Uterus (tissue), 4 donors: ENCODE results near the gene ZNF570. TPM values are rescaled to one million over a fixed set of nuclear protein-coding genes. Genes with fewer than 3 reads are reported as not detected.

Source experiments
- DNase-seq, 2 donors: peaks; one replicate each; pipeline ENCODE4 v3.0.0-alpha.2; 2019 to 2020
- H3K27ac ChIP-seq, 2 donors: fragments of 200-600 bp; sonication (generic); 1 replicate in 1 of 2; 2 replicates in 1 of 2; pipeline ENCODE4 v1.5.1; 2016 to 2018
- H3K27me3 ChIP-seq, 2 donors: fragments of 200-600 bp; sonication (generic); one replicate each; pipeline ENCODE4 v1.5.1; 2018 to 2019; ENCODE audit warnings: control low read depth in 1 of 2
- H3K36me3 ChIP-seq, 2 donors: fragments of 200-600 bp; sonication (generic); one replicate each; pipeline ENCODE4 v1.5.1; 2019; ENCODE audit warnings: control low read depth in 1 of 2
- H3K4me1 ChIP-seq, 2 donors: fragments of 200-600 bp; sonication (generic); one replicate each; pipeline ENCODE4 v1.5.1; 2018 to 2019; ENCODE audit warnings: control low read depth in 1 of 2
- H3K4me3 ChIP-seq, 2 donors: fragments of 200-600 bp; sonication (generic); 1 replicate in 1 of 2; 2 replicates in 1 of 2; pipeline ENCODE4 v1.5.1; 2018 to 2019; ENCODE audit warnings: mild to moderate bottlenecking in 1 of 2
- H3K9me3 ChIP-seq, 2 donors: fragments of 200-600 bp; sonication (generic); one replicate each; pipeline ENCODE4 v1.5.1; 2019; ENCODE audit warnings: control low read depth in 1 of 2
- POLR2A ChIP-seq, 2 donors: fragments of 450-650 bp; IDR thresholded peaks; one replicate each; pipeline ENCODE4 v1.6.1; 2016; ENCODE audit warnings: antibody characterized with exemption in 2 of 2, mild to moderate bottlenecking in 1 of 2, moderate library complexity in 1 of 2
- intact Hi-C: fragments of 100-400 bp; cut with DNase I; formaldehyde crosslinking; loops from one replicate; pipeline ENCODE4 v1.15.1; 2023; ENCODE audit warnings: low total_unique reads
- total RNA-seq, 4 donors: library from RNA; depleted of rRNA in 3 of 4; stranded (reverse); fragments of >200 nt in 3 of 4; gene quantifications; one replicate each; pipeline versions ENCODE4 v1.1.0 to v1.2.4, GENCODE V29; 2014 to 2023
- TF ChIP-seq, protein P1 (sequence below), 4 experiments: fragments of 200-600 bp in 2 of 4; fragments of 450-650 bp in 2 of 4; sonication (generic) in 2 of 4; IDR thresholded peaks; one replicate each; pipeline ENCODE4 v1.5.1; 2016 to 2019; ENCODE audit warnings: antibody characterized with exemption in 4 of 4, mild to moderate bottlenecking in 2 of 4, moderate library complexity in 1 of 4
- donor health status: DM: yes; HTN: yes; CAD: no.

ZNF570 gene
- total RNA-seq, result 10 to 100 TPM in 1 of 4 donors, 1 to 10 TPM in 3; 1.2 to 19.8 (median 7.6) TPM

DNA sequence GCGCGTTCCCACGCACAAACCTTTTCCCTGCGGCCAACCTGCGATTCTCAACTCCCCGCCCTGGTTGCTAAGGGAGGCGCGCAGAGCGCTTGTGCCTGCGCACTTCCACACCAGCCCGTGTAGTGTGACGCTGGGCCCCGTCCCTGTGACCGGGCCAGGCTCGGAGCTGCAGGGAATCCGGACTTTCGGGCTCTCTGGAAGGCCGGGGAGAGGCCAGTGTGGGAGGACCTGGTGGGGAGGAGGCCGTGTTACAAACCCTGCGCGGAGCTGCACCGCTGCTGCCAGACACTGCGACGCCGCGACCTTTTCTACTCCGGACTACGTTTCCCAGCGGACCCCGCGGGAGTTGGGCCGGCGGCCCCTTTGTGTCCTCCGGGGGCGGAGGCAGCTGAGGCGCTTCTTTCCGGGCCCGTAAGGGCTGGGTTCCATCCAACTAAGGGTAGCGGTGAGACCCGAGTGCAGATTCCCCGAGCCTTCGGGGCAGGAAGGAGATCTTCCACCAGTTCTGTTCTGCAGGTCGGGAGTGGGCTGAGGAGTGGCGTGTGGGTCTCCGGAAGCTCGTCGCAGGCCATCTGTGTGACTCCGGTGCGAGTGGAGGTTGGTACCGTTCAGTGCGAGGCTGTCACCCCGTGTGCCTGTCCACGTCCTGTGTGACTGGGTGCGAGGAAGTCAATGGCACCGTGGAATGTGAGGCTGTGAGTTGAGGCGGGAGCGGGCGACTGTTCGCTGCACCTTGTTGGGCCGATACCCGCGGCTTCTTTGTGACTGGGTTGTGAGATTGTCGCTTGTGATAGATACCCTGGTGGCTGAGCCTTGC is at the start of gene ZNF570:
Gene ZNF570, plus strand, starts transcription at position 396 of the 817 bp plus-strand sequence. CDS start 999 bp downstream, outside the sequence.
- no peaks in the 10 kb centered on the region for H3K4me1 ChIP-seq

DNA sequence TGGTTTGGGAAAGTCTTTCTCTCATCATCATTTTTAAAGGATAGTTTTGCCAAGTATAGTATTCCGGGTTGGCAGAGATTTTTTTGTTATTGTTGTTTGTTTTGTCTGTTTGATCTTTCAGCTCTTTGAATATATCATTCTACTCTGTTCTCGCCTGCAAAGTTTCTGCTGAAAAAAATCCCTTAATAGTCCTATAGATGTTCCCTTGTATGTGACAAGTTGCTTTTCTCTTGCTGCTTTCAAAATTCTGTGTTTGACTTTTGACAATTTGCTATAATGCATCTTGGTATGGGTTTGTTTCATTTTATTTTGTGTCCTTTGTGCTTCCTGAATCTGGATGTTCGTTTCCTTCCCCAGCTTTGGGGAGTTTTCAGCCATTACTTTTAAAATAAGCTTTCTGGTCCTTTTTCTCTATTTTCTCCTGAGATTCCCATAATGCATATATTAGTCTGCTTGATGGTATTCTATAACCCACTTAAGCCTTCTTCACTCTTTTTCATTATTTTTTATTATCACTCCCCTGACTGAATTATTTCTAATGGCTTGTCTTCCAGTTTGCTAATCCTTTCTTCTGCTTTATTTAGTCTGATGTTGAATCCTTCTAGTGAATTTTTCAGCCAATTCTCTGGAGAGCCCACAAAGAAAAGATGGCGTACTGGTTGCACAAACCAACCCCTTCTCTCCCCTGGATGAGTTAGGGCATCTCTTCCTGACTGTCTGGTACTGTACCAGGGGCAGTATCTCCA is 16.5 kb upstream of the ZNF570 start:
- H3K27me3 ChIP-seq, result no peaks in the 10 kb centered on the region
- H3K4me3 ChIP-seq, result no peak overlapping the region
- peaks cover 0 to 89% of the 10 kb centered on the region in 2 donors for H3K9me3 ChIP-seq
- no peaks in the 10 kb centered on the region for H3K4me1 ChIP-seq
- no peak for TF ChIP-seq POLR2A (IDR thresholded peaks at IDR 0.05)
- TF ChIP-seq, protein P1, sequence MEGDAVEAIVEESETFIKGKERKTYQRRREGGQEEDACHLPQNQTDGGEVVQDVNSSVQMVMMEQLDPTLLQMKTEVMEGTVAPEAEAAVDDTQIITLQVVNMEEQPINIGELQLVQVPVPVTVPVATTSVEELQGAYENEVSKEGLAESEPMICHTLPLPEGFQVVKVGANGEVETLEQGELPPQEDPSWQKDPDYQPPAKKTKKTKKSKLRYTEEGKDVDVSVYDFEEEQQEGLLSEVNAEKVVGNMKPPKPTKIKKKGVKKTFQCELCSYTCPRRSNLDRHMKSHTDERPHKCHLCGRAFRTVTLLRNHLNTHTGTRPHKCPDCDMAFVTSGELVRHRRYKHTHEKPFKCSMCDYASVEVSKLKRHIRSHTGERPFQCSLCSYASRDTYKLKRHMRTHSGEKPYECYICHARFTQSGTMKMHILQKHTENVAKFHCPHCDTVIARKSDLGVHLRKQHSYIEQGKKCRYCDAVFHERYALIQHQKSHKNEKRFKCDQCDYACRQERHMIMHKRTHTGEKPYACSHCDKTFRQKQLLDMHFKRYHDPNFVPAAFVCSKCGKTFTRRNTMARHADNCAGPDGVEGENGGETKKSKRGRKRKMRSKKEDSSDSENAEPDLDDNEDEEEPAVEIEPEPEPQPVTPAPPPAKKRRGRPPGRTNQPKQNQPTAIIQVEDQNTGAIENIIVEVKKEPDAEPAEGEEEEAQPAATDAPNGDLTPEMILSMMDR (IDR thresholded peaks at IDR 0.05), result no peak
- no peak overlapping the region for H3K27ac ChIP-seq
- no peaks in the 10 kb centered on the region for H3K36me3 ChIP-seq
- DNase-seq, result no peak
- intact Hi-C loops, result no loop called here

More for the DNA sequence above, at the start of gene ZNF570:
- DNase-seq, result peak; percentile 84 to 88
- Histone ChIP-seq H3K36me3 (no peaks in the 10 kb centered on the region), H3K4me3 (peak within 1 kb of the TSS; percentile 63 to 72), H3K27me3 (no peaks in the 10 kb centered on the region), H3K27ac (peak within 1 kb of the TSS; percentile 83 to 88), H3K9me3 (no peaks in the 10 kb centered on the region)
- TF ChIP-seq POLR2A (IDR thresholded peaks at IDR 0.05), result peak; percentile 56 to 67
- TF ChIP-seq, protein P1 (IDR thresholded peaks at IDR 0.05), result no peak
- intact Hi-C loops, result no loop called here

DNA sequence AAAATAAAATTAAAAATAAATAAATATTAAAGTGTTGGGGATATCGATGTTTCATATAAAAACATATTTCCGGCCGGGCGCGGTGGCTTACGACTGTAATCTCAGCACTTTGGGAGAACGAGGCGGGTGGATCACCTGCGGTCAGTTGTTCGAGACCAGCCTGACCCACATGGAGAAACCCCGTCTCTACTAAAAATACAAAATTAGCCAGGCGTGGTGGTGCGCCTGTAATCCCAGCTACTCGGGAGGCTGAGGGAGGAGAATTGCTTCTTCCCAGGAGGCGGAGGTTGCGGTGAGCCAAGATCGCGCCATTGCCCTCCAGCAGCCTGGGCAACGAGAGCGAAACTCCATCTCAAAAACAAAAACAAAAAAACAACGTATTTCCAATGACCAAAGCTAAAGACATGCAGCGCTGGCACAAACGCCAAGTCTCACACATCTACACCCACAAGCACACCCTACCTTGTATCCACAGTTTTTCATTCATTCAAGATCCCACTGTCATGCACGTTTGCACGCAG is 2.8 kb upstream of the ZNF570 start:
- Histone ChIP-seq H3K27me3 (no peaks in the 10 kb centered on the region), H3K9me3 (peaks cover 0 to 17% of the 10 kb centered on the region in 2 donors), H3K27ac (peak overlapping the region; percentile 81 to 83), H3K4me1 (no peaks in the 10 kb centered on the region), H3K4me3 (peak overlapping the region; percentile 68 to 77), H3K36me3 (no peaks in the 10 kb centered on the region)
- intact Hi-C loops, result no loop called here
- no peak for TF ChIP-seq POLR2A (IDR thresholded peaks at IDR 0.05)
- TF ChIP-seq, protein P1 (IDR thresholded peaks at IDR 0.05), result no peak
- DNase-seq, result no peak

DNA sequence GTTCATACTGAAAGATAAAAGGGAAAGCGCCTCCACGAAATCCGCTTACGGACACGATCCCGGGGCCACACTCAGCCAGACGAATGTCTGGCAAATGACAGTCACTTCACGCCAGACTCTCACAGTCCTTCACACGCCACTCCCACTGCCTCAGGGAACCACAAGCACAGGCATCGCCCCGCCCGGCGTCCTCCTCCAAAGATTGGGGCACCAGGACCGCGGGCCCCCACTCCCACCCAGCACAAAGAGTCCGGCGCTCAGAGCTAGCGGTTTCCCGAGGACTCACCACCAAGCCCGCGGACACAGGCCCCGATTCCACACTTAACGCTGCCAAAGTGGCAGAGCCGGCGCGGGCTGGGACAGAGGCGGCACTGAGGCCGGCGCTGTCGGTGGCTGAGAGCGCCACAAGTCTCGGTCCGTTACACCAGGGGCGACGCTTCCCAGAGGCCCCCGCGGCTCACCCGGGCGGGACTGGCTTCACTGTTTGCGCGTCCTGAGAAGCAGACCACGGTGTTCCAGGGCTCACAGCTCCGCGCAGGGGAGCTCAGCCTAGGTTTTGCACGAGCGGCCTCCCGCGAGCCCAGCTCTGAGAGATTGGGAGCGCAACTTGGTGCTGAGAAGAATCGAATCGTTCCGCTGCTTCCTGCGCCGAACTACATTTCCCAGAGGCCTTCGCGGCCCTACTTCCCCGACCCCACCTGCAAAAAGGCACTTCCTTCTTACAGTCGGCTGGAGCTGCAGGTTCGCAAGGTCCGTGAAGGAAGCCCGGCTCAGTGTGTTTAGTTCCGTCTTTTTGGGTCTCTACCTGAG is 2.2 kb upstream of the ZNF570 start, which contains the start of gene ZNF569:
Gene ZNF569, minus strand, starts transcription at position 647 of the 810 bp plus-strand sequence. CDS start 22,523 bp downstream, outside the sequence.
- Histone ChIP-seq H3K36me3 (no peaks in the 10 kb centered on the region), H3K4me1 (no peaks in the 10 kb centered on the region), H3K9me3 (peaks cover 0 to 12% of the 10 kb centered on the region in 2 donors), H3K27ac (peak within 1 kb of the TSS; percentile 83 to 88), H3K27me3 (no peaks in the 10 kb centered on the region), H3K4me3 (peak within 1 kb of the TSS; percentile 68 to 77)
- TF ChIP-seq, protein P1 (IDR thresholded peaks at IDR 0.05), result no peak
- TF ChIP-seq POLR2A (IDR thresholded peaks at IDR 0.05), result peak; percentile 8 to 29
- intact Hi-C loops, result no loop called here
- peak; percentile 91 to 92 for DNase-seq
